Liver (tissue), 3 donors: Measurements from ENCODE around the gene KCNK17.

Source experiments
- JUND ChIP-seq, 2 donors: IDR thresholded peaks; 2 replicates each; pipeline ENCODE4 v1.6.1; 2016; ENCODE audit warnings: antibody characterized with exemption in 2 of 2
- RAD21 ChIP-seq, 2 donors: IDR thresholded peaks; 2 replicates each; pipeline ENCODE4 v1.6.1; 2016; ENCODE audit warnings: antibody characterized with exemption in 2 of 2, mild to moderate bottlenecking in 2 of 2
- TAF1 ChIP-seq: conservative IDR thresholded peaks from 2 replicates; pipeline ENCODE4 v1.6.1; 2016; ENCODE audit warnings: antibody characterized with exemption, mild to moderate bottlenecking
- YY1 ChIP-seq: IDR thresholded peaks from 2 replicates; pipeline ENCODE4 v1.6.1; 2016; ENCODE audit warnings: antibody characterized with exemption, mild to moderate bottlenecking
- TF ChIP-seq, protein P1 (sequence below): fragments of 150-350 bp; IDR thresholded peaks from 2 replicates; pipeline ENCODE4 v1.5.1; 2017; ENCODE audit warnings: improper control_type of control experiment, low read depth, low read length; ENCODE audit not compliant: missing input control
- TF ChIP-seq, protein P2 (sequence below): IDR thresholded peaks from 2 replicates; pipeline ENCODE4 v1.6.1; 2016; ENCODE audit warnings: antibody characterized with exemption
- donor health status: healthy.
- donor health status: healthy.

DNA sequence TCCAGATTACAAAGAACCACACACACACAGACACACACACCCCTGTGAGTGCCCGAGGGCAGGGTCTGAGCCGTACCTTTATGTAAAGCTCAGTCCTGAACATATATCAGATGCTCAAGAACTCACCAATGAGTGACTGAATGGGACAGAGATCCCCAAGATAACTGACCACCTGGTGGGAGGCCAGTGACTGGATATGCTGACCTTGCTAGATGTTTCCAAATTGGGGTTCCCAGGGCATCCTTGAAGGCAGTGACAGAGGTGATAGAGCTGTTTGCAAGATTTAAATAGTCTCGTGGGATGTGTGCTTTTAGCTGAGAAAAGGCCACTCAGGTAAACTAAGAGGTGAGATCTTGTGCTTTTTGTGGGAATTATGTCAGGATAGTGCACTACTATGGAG lies 39.3 kb downstream of the KCNK17 start:
- TF ChIP-seq, protein P1, sequence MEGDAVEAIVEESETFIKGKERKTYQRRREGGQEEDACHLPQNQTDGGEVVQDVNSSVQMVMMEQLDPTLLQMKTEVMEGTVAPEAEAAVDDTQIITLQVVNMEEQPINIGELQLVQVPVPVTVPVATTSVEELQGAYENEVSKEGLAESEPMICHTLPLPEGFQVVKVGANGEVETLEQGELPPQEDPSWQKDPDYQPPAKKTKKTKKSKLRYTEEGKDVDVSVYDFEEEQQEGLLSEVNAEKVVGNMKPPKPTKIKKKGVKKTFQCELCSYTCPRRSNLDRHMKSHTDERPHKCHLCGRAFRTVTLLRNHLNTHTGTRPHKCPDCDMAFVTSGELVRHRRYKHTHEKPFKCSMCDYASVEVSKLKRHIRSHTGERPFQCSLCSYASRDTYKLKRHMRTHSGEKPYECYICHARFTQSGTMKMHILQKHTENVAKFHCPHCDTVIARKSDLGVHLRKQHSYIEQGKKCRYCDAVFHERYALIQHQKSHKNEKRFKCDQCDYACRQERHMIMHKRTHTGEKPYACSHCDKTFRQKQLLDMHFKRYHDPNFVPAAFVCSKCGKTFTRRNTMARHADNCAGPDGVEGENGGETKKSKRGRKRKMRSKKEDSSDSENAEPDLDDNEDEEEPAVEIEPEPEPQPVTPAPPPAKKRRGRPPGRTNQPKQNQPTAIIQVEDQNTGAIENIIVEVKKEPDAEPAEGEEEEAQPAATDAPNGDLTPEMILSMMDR: no peak
- TF ChIP-seq YY1 (no peak), RAD21 (IDR thresholded peaks at IDR 0.05) (no peak), TAF1 (no peak), JUND (IDR thresholded peaks at IDR 0.05) (no peak)
- TF ChIP-seq, protein P2, sequence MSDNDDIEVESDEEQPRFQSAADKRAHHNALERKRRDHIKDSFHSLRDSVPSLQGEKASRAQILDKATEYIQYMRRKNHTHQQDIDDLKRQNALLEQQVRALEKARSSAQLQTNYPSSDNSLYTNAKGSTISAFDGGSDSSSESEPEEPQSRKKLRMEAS: no peak
